ENCODE measurements around the gene EEF1AKMT3.

Gene EEF1AKMT3

DNA sequence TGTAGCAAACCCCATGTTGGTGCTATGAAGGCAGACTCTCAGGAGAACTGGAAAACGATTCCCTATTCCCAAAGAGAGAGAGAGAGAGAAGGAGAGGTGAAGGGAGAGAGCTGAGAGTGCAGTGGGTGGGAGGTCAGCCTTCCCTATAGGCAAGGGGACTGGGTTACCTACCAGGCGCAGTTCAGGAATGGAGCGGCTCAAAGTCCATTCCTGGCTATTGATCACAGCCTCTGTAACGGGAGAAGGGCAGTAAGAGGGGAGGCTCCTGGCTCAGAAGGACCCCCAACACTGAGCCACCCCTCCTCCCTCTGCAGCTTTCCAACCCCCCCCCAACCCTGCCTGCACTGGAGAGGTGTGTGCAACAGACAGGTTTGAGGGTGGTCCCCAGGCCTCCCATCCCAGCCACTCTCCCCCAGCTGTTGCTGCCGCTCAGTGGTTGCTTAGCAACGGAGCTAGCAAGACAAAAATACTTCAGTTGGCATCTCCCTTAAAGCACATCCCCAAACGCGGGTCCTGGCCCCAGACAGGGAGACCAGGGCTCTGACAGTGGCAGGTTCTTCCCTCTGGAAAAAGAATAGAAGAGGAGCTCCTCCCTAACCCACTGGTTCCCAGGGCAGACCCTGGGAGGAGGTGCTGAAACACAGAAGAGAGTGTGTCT, 37.1 kb upstream of the EEF1AKMT3 start:
- DNase-seq, result no peak

GRCh38 chr12:57735952-57736740, 36.3 kb upstream of the EEF1AKMT3 start:
- peak; percentile 14 for DNase-seq

DNA sequence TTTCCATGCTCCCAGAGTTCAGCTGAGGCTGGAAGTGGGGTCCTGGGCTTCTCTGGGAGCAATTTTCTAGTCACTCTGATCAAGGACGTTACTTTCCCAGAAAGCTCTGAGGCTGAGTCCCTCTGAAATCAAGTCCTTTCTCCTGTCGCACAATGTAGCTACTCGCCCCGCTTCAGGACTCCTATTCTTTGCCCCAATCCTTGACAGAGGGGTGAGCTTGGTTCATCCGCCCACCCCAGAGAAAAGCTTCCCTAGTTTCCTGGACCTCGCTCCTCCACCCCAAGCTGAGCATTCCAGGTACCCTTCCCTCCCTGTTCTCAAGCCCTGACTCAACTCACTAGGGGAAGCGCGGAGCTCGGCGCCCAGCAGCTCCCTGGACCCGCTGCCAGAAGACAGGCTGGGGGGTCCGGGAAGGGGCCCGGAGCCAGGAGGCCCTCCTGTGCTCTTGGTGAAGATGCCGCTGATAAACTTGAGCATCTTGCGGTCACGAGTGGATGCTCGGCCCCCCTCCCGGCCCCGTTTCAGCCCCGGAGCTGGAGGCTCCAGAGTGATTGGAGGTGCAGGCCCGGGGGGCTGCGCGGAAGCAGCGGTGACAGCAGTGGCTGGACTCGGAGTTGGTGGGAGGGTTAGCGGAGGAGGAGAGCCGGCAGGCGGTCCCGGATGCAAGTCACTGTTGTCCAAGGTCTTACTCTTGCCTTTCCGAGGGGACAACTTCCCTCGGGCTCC, 35.5 kb upstream of the EEF1AKMT3 start:
- no peak for DNase-seq

- DNase-seq, result no peak
Observed at GRCh38 chr12:57737467-57738460, 34.6 kb upstream of the EEF1AKMT3 start.

GRCh38 chr12:57738661-57739237, 33.7 kb upstream of the EEF1AKMT3 start, which contains the start of gene AGAP2:
AGAP2 (minus strand) TSS chr12:57738742; CDS start chr12:57738246, 496 bp downstream.
- DNase-seq, result no peak

- DNase-seq, result no peak
Observed at GRCh38 chr12:57739387-57739786, 33.0 kb upstream of the EEF1AKMT3 start.

DNA sequence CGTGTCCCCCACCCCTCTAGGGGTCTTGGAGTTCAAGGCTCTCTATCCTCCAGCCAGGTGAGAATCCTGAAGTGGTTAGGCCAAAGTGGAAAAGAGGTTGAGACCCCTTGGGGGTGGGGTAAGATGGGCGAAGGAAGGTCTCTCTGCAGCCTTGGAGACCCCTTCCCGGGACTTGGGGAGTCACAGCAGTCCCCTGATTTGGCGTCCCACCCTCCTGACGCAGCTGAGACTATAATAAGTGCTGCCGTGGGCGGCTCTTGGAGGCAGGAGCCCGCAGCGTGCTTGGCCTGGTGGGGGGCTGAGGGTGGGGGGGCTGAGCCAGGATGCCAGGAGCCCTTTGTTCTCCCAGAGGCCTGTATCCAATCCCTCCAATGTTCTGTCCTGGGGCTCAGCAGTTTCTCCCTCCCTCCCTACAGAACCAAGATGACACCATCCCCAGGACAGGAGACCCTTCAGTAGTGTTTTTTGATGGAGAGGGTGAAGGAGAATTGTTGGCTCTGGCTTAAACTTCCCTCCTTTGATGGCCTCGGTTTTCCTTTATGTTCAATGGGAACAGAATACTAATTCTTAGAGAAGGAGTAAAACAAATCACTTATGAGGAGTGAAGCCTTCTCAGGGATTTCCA, 32.4 kb upstream of the EEF1AKMT3 start:
- DNase-seq, result no peak

DNA sequence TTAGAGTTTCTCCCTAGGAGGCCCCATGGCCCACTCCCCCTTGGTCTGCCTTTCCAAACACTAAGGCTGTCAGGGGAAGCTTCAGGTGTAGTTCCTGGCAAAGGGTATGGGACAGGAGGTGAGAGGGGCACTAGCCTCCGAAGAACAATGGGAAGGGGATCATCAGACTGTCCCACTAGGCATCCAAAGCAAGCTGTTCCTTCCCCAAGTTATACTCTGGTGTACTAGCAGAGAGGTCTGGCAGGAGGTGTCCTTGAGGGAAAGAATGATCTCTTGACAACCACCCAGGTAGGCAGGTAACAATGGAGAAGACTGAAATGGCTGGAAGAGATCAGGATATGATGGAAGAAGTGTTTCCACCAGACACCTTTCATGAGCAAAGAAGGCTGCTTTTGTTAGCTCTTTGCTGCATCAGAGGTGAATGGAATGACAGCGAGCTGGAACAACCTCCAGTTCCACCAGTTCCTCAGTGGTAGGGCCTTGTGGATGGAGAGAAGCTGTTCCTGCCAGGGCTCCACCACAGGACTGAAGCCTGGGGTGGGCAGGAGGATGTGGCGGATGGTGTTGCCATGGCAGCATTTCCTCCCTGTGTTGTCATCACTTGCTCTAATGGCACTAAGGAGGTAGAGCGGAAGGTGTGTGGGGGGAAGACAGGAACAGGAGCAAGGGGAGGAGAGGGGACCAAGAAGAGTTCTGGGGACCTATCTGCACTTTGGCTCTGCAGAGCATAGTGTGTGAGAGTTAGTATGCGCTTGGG, 31.6 kb upstream of the EEF1AKMT3 start:
- DNase-seq, result no peak

DNA sequence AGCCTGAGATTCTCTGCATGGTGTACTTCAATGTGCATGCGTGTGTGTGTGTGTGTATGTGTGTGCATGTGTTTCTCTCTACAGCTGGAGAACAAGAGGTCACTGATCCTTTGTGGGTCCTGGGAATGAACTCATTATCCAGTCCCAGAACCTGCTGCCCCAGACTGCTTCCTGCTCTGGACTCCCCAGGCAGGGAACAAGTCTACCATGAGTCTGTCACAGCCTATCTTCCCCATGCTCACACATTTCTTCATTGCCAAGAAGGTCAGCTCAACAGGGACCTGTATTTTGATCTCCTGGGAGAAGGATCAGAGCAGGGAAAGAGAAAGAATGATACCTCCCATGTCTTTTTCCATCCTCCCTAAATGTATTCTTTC, 31.0 kb upstream of the EEF1AKMT3 start:
- DNase-seq, result no peak

DNA sequence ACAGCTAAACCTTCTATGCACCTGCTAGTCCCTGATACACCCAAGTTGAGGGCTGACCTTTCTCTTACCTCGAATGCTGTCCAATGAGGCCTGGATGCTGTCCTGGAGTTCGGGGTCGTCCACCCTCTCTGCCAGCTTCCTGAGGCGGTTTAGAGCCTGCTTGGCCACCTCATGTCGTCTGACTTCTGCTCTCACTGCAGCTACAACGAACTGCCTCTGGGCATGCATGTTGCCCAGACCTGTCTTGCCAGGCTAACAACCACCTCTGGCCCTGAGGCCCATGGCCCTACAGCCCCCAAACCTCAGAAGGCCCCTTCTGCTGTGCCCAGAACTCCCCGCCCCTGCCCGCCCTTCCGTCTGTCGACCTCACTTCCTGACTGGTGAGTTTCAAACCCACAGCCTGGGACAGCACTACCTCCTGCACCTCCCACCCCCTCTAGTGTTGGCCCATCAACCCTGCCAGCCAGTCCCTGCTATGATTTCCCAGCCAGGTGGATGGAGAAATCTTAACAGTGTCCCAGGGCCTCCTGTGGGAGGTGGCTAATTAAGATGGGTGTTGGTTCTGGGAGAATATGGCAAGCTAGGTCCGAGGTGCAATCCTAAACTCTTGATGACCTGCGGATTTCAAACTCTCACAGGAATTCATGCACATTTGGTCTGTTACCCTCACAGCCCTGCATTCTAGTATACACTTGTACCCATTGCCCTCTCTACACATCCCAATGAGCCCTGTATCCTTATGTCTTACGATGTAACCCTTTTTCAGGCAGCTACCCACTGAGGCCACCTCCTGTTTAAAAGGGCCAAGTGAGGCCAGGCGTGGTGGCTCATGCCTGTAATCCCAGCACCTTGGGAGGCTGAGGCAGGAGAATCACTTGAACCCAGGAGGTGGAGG, 30.3 kb upstream of the EEF1AKMT3 start:
- no peak for DNase-seq

DNA sequence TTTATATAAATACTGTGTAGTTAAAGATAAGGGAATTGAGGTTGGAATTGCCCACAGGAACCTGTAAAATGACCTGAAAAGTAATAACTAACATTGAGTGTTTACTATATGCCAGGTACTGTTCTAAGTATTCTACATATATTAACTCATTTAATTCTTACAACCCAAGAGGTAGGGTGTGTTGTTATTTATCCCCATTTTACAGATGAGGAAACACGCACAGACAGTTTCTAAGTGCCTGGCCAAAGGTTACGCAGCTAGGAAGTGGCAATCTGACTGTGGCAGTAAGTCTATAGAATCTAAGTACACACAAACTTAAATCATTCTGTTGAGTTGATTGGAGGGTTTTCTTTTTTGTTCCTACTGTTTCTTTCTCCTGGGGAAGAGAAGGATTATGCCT, 28.6 kb upstream of the EEF1AKMT3 start:
- no peak for DNase-seq

GRCh38 chr12:57744194-57744776, 28.1 kb upstream of the EEF1AKMT3 start:
- DNase-seq, result no peak

DNA sequence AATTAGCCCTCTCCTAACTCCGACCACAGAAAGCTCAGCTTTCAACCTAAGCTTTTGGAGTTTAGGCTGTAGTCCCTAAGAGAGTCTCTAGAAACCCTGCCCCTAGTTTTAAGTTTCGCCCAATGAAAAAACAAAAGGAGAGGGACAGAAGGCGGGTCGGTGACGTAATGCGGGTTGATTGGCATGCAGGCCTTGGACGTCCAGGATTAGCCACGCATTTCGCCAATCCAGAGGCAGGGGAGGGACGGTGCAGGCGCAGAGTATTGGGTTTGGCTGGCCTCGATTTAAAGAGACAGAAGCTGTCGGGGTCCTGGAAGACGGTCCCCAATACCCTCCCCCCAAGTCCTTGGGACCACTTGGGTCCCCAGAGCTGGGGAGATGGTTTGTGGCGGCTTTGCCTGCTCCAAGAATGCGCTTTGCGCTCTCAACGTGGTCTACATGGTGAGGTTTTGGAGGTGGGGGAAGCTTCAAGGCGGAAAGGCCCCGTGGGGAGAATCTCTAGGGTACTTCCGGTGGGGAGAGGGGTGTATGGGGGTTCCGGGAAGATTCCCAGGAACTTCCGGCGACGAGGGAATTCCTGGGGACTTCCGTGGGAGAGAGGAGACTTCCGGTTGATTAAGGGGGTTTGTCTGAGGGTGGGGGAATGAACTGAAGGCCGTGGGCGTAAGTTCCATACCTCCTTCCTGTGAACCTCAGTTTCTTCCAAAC, 27.5 kb upstream of the EEF1AKMT3 start, which contains the start of gene TSPAN31:
TSPAN31 (plus strand) TSS at position 263 of the 708 bp plus-strand sequence; CDS start at position 379, 116 bp downstream.
- peak; percentile 99 for DNase-seq

- DNase-seq, result no peak
Observed at GRCh38 chr12:57745485-57745881, 26.9 kb upstream of the EEF1AKMT3 start.

DNA sequence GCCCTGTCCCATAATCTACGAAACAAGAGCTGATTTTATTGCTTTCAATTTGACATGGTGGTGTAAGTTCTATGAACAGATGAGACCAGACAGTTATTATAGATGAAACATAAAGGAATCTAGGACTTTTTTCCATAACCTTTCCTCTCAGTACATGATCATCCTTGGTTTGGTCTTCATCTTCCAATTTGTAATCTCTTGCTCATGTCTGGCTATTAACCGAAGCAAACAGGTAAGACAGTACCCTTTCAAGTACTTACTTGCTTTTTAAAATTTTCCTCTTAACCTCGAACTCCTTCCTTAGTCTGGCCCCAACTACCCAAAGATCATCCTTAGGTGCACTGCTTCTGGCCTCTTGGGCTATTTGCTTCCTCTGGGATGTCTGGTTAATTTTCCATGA, 26.4 kb upstream of the EEF1AKMT3 start:
- DNase-seq, result no peak

- DNase-seq, result no peak
Observed at GRCh38 chr12:57749061-57749460, 23.4 kb upstream of the EEF1AKMT3 start.

- DNase-seq, result no peak
Observed at GRCh38 chr12:57750561-57751431, 21.6 kb upstream of the EEF1AKMT3 start.

DNA sequence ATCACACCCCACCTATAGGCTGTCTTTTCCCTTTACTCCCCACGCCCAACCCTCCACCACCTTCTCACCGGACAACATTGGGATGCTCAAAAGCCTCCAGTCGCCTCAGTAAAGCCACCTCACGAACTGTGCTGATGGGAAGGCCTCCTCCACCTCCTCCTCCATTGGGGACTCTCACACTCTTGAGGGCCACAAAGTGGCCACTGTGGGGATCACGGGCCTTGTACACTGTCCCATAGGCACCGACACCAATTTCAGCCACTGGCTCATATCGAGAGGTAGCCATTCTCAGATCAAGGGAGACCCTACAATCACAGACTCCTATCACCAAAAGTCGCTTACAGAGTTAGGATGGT, 21.0 kb upstream of the EEF1AKMT3 start:
- DNase-seq, result no peak

All from fibroblast of upper back skin (primary cell).